ENCODE results near the gene EVI5. TPM values are rescaled to one million over a fixed set of nuclear protein-coding genes. Genes with fewer than 3 reads are reported as not detected.

EVI5 gene
- polyA plus RNA-seq, 3 donors, result 7.6 to 19.4 (median 14.3) TPM

- Histone ChIP-seq H3K79me2 (ENCODE audit: insufficient read depth, low read length) (no peaks in the 10 kb centered on the region), H3K27me3 (ENCODE audit: control insufficient read depth in 2 of 2, insufficient read depth in 2 of 2, low read length in 2 of 2) (no peaks in the 10 kb centered on the region), H3K36me3 (replicated peaks in 1 of 2; ENCODE audit: control insufficient read depth in 1 of 2, insufficient read depth in 2 of 2, low read length in 2 of 2) (no peaks in the 10 kb centered on the region), H3K4me3 (replicated peaks in 1 of 3; ENCODE audit: low read depth in 2 of 3, low read length in 3 of 3) (no peak overlapping the region), H3K4me2 (replicated peaks; ENCODE audit: extremely low read depth, low read length, poor library complexity, severe bottlenecking) (no peak overlapping the region), H4K20me1 (ENCODE audit: insufficient read depth, low read length) (no peaks in the 10 kb centered on the region), H2AFZ (ENCODE audit: insufficient read depth, low read depth, low read length, poor library complexity, severe bottlenecking) (no peak overlapping the region), H3K9ac (ENCODE audit: insufficient read depth, low read length, poor library complexity, severe bottlenecking) (no peak overlapping the region), H3K4me1 (ENCODE audit: control insufficient read depth in 1 of 2, insufficient read depth in 2 of 2, low read length in 2 of 2) (no peaks in the 10 kb centered on the region), H3K27ac (ENCODE audit: low read depth in 1 of 2, low read length in 2 of 2) (no peak overlapping the region), H3K9me3 (replicated peaks in 1 of 2; ENCODE audit: control insufficient read depth in 1 of 2, insufficient read depth in 1 of 2, low read length in 2 of 2) (no peaks in the 10 kb centered on the region)
- DNase-seq, result no peak
- intact Hi-C loops (cut with micrococcal nuclease), result no loop called here
- no peaks in the 10 kb centered on the region for H3K36me3 Mint-ChIP-seq
- H3K4me3 Mint-ChIP-seq, result no peak overlapping the region
- peaks cover 0 to 4% (median 3%) of the 10 kb centered on the region in 3 donors for H3K27me3 Mint-ChIP-seq (ENCODE audit: low read depth in 3 of 3)
- TF ChIP-seq CTCF (IDR thresholded peaks at IDR 0.05), result no peak
- no peak overlapping the region for H3K27ac Mint-ChIP-seq
- no peaks in the 10 kb centered on the region for H3K9me3 Mint-ChIP-seq
- no CpG with 5 or more reads among the region's 1 CpG for WGBS (ENCODE audit: insufficient coverage)
- peaks cover 16% of the 10 kb centered on the region for H3K4me1 Mint-ChIP-seq
These were observed 284.4 kb downstream of the EVI5 start for GRCh38 chr1:92500552-92500951.

GRCh38 chr1:92495392-92496063 is 289.4 kb downstream of the EVI5 start:
- intact Hi-C loops (cut with micrococcal nuclease), result no loop called here
- peaks cover 0 to 4% (median 0%) of the 10 kb centered on the region in 3 donors for H3K27me3 Mint-ChIP-seq (ENCODE audit: low read depth in 3 of 3)
- H3K9me3 Mint-ChIP-seq, result no peaks in the 10 kb centered on the region
- no peaks in the 10 kb centered on the region for H3K9me3 ChIP-seq (replicated peaks in 1 of 2; ENCODE audit: control insufficient read depth in 1 of 2, insufficient read depth in 1 of 2, low read length in 2 of 2)
- H3K27me3 ChIP-seq (ENCODE audit: control insufficient read depth in 2 of 2, insufficient read depth in 2 of 2, low read length in 2 of 2), result no peaks in the 10 kb centered on the region
- no peak overlapping the region for H3K4me2 ChIP-seq (replicated peaks; ENCODE audit: extremely low read depth, low read length, poor library complexity, severe bottlenecking)
- TF ChIP-seq CTCF (IDR thresholded peaks at IDR 0.05), result no peak
- no peak overlapping the region for H3K9ac ChIP-seq (ENCODE audit: insufficient read depth, low read length, poor library complexity, severe bottlenecking)
- no peak overlapping the region for H2AFZ ChIP-seq (ENCODE audit: insufficient read depth, low read depth, low read length, poor library complexity, severe bottlenecking)
- no peaks in the 10 kb centered on the region for H3K79me2 ChIP-seq (ENCODE audit: insufficient read depth, low read length)
- H3K4me1 ChIP-seq (ENCODE audit: control insufficient read depth in 1 of 2, insufficient read depth in 2 of 2, low read length in 2 of 2), result no peaks in the 10 kb centered on the region
- H3K4me3 ChIP-seq (replicated peaks in 1 of 3; ENCODE audit: low read depth in 2 of 3, low read length in 3 of 3), result no peak overlapping the region
- no peak overlapping the region for H3K4me3 Mint-ChIP-seq
- no peaks in the 10 kb centered on the region for H3K36me3 Mint-ChIP-seq
- DNase-seq, result no peak
- H3K4me1 Mint-ChIP-seq, result no peaks in the 10 kb centered on the region
- H4K20me1 ChIP-seq (ENCODE audit: insufficient read depth, low read length), result no peaks in the 10 kb centered on the region
- H3K27ac ChIP-seq (ENCODE audit: low read depth in 1 of 2, low read length in 2 of 2), result no peak overlapping the region
- no CpG with 5 or more reads among the region's 2 CpGs for WGBS (ENCODE audit: insufficient coverage)
- H3K36me3 ChIP-seq (replicated peaks in 1 of 2; ENCODE audit: control insufficient read depth in 1 of 2, insufficient read depth in 2 of 2, low read length in 2 of 2), result no peaks in the 10 kb centered on the region
- no peak overlapping the region for H3K27ac Mint-ChIP-seq
